ENCODE measurements around the gene TXN2.
"Not testable (repeated sequence)": the region's sequence is repeated elsewhere in the genome, so short reads cannot be mapped to it uniquely, and the experiment has no call there.

Gene TXN2, protein sequence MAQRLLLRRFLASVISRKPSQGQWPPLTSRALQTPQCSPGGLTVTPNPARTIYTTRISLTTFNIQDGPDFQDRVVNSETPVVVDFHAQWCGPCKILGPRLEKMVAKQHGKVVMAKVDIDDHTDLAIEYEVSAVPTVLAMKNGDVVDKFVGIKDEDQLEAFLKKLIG

DNA sequence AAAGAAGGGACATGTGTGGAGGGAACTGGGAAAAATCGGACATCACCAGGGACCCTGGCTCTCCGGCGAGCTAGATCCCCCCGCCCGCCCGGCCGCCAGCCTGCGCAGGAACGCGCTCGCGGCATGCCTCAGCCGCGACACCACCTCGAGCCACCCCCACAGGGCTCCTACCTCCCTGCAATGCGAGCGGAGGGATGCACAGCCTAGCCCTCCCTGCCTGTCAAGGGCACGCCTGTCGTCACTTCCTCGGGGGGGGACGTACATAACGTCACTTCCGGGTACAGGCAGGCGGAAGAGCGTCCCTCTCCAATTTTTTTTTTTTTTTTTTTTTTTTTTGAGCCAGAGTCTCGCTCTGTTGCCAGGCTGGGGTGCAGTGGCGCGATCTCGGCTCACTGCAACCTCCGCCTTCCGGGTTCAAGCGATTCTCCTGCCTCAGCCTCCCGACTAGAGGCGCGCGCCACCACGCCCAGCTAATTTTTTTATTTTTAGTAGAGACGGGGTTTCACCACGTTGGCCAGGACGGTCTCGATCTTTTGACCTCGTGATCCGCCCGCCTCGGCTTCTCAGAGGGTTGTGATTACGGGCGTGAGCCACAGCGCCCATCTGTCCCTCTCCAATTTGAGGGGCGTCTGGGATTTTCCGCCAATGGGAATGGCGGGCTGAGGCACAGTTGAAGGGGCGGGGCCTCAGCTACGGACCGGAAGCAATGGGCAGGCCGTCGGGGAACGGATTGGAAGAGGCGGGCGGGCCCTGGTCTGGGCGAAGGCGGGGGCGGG, at the start of gene TXN2:
Gene TXN2 (minus strand): TSS at position 248 of the 776 bp plus-strand sequence. CDS start 803 bp downstream, outside the sequence.
- peak; percentile 88 for DNase-seq

DNA sequence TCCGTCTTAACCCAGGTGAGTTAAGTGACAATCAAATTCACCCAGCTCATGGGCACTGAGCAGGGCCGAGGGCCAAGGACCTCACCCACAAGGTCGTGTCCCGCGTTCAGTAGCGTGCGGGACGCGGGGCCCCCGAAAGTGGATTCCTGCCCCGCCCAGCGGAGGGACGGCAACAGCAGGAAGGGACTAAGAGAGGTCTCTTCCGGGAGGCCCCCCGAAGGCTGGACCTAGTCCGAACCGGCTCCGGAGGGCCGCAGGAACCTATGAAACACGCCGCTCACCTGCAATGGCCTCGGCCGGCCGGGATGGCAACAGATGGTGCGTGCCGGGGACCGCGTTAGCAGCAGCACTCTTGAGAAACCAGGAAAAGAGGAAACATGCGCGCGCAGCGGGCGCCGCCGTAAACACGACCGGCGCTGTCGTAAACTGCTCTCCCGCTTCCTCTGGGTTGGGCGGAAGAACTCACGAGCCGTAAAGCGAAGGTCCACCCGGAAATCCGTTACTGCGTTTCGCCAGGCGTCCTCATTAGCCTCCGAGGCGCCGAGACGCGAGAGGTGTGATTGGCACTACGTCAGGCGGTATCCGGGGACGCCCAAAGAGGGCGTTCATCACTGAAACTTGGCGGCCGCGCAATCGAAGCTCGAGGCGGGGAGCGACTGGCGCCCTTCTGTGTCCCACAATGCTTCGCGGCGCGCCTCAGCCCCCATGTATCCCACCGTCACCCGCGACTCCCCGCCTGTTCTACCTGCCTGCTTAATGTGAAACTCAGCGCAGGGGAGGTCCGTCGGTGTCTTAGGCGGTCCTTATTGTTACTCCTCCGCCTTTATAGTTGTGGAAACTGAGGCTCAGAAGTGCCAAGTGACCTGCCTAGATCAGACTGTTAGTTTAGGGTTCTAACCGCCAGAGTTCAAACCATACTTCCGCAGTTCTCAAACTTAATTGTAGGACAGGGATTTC, 47.6 kb upstream of the TXN2 start, which contains the start of gene EIF3D:
Gene EIF3D (minus strand): TSS at position 372 of the 957 bp plus-strand sequence. CDS start 3,045 bp downstream, outside the sequence.
- peak; percentile 96 for DNase-seq

DNA sequence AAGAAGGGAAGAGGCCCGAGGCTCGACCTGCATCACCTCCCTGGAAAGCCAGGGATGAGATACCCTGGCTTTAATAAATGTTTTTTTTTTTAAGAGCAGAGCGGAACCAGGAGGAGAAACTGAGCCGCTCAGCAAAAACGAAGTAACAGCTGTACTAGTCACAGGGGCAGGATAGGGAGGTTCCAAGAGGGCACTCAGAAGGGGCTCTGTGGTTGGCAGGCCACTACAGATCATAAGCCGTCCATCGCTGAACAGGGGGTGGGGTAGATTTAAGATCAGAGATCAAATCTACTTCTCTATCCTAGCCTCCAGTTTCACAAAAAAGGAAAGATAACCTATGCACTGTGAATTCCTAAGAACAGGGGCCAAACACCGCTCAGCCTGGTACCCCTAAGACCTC, 46.9 kb upstream of the TXN2 start:
- no peak for DNase-seq

DNA sequence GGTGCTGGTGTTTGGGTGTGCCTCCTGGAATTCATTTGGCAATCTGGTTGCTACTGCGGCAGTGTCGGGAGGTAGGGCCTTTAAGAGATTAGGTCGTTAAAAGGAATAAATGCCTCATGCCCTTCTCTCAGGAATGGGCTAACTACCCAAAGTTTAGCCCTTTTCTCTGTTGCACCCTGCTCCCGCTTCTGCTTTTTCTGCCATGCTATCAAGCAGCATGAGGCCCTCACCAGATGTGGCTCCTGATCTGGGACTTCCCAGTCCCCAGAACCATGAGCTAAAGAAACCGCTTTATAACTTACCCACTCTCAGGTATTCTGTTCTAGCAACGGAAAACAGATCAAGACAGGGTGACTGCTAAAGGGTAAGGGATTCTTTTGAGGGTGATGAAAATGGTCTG, 41.2 kb upstream of the TXN2 start:
- DNase-seq = no peak

DNA sequence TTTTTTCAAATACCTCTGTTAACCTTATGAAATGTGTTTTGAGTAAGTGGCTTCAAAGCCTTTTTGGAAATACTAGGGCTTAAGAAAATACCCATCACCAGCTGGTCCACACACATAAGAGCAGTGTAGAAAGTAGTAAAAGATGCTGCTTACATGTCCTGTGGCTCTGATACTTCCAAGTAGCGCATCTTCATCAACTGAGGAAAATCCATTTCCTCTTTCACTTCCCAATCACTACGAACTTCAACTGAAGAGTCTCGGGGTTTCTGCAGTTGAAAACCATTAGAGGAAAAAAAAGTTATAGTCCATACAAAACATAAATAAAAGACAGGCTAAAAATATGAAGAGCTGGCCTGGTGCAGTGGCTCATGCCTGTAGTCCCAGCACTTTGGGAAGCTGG, 39.0 kb upstream of the TXN2 start:
- DNase-seq = no peak

DNA sequence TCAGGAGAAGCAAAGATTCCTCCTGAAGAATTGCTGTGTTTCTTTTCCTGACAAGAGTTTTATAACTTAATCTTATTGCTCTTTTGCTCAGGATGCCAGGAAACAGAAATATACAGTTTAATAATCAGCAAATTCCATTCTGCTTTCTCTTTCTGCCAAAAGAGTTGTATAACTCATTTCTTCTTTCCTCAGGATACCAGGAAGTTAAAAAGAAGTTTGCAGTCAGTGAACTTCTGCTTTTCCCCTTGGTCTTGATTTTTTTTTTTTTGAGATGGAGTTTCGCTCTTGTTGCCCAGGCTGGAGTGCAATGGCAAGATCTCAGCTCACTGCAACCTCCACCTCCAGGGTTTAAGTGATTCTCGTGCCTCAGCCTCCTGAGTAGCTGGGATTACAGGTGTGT, 38.5 kb upstream of the TXN2 start:
- not testable (repeated sequence) for DNase-seq

DNA sequence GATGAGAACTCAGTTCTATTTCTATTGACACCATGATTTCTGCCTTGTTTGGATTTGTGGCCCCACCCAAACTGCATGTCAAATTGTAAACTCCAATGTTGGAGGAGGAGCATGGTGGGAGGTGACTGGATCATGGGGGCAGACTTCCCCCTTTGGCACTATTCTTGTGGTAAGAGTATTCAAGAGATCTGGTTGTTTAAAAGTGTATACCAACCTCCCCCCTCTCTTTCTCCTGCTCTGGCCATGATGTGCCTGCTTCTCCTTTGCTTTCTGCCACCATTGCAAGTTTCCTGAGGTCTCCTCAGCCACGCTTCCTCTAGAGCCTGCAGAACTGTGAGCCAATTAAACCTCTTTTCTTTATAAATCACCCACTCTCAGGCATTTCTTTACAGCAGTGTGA, 33.3 kb upstream of the TXN2 start:
- DNase-seq = no peak

DNA sequence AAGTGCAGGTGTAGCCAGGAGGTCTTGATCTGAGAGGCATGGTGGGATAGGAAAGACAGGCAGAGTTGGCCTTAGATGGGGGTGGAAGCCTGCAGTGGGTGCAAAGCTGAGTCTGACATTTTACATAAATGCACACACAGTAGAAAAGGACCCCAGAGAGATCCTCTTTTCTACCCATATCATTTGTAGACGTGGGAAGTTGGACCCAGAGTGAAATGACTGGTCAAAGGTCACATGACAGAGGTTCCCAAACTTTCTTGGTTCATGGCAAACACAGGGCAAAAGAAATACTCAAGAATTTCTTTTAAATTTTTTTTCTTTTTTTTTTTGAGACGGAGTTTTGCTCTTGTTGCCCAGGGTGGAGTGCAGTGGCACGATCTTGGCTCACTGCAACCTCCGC, 31.6 kb upstream of the TXN2 start:
- DNase-seq = no peak

DNA sequence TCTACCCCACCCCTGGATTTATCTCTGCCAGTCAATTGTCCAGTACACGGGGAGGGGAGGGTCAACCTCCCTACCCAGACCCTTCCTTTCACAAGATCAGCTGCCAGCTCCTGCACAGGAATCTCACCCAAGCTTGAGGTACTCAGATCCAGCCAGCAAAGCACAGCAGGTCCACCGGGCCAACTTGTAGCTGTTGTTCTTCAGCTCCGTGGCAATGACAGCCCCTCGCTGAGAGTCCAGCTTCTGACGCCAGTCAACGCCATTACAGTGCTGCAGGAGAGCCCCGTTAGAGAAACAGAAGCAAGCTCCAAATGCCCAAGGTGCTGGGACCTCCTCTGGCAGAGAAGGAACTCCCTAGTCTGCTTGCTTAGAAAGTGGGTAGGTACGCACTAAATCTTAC, 30.9 kb upstream of the TXN2 start:
- DNase-seq = no peak

DNA sequence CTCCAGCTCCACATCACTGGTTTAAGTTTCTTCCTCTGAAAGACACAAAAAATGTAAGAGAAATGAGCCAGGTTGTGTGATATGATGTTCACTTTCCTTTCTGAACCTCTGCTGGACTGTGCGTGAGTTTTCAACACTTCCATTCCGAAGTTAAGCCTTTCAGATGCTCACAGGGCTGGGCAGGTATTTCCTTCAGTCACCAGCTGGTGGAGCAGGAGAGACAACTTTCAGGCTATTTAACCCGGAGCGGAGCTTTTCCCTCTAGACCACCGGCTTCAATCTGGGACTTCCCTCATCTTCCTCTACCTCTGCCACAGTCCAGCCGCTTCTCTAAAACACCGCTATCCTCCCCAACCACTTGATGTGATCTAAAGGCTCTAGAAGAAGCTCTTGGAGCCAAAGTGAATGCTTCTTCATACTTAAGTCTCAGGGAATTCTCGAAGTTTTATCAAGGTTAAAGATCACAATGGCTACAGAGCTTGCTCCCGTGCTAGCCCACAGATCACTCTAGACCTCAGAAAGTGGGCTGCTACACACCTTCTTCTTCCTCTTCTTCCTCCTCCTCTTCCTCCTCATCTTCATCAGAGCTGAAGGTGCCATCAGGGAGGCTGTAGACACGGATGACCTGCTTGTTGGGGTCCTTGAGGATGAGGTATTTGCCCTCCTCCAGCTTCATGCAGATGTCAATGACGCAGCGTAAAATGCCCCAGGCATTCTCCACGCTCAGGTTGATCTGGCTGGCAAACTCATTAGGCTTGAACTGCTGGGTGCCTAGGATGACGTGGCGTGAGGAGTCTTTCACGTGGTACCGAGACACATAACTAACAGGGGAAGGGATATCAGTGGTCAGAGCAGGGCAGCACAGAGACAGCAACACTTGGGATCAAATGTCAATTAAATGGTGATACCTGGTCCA, 29.8 kb upstream of the TXN2 start:
- peak; percentile 12 for DNase-seq

DNA sequence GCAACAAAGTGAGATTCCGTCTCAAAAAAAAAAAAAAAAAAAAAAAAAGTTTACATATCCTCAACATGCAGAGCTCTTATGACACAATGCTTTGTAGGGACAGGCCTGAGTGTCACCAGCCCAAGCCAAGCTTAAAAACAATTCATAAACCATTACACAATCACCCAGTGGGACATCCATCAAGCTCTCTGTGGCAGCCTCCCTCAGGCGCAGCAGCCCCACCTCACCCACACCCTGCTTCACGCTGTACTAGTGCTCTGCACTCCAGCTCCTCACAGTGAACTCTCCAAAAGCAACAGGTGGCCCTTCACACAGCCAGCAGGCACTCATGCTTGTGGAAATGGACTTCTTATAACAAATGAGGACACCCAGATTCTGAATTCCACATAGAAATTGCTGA, 28.9 kb upstream of the TXN2 start:
- no peak for DNase-seq

DNA sequence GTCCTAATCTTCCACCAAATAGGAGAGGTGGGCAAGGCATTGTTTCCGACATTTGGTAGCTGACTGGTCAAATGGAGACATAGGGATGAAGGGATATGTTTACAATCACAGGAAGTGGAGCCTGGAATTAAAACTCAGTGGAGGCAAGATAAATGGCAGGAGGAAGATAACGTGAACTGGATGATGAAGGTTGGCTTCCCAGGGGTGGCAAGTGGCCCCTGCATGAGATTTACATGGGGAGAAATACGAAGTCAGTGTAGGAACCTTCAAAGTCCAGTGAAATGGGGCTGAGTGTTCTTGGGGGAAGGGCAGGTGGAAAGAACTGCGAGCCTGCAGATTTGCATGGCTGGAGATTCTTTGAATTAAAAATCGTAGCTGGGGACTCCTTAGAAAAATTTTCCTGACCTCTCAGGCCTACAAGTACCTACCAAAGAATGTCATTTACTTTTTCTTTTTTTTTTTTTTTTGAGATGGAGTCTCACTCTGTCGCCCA, 26.1 kb upstream of the TXN2 start:
- no peak for DNase-seq

DNA sequence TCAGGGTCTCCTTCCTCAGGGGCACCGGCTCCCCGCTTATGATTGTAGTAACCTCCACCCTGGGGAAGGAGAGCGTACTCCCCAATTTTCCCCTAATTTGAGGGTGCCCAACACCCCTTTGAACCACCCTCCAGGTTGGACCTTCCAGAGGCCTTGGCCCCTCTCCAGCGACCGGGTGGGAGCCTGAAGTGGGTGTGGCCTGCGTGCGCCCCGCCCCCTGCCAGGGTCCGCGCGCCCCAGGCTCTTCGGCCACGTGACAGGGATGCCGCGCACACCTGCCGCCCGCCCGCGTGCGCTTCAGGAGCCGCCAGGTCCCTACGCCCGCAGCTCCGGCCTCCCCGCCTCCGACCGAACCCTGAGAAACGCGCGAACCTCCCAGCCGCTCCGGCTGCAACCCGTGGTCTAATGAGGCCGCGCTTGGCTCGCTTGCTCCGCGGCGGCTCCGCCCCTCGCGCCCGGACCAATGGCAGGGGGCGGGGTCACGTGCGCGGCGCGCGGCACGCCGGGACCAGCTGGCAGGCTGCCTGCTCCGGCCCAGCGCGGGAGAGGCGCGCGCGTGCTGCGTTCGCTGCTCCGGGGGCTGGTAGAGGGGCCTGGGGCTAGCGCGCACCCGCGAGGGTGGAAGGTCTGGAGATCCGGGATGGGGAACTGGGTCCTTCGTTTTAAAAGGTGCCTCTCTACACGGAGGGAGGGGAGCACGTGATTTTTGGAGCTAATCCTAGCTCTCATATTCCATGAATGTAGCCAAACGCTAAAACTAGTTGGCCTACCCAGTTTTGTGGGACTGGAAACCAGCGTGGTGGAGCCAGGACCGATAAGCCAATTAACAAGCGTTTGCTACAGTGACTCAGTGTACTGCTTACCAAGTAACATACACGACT, 25.4 kb upstream of the TXN2 start, which contains the start of gene FOXRED2:
Gene FOXRED2 (minus strand): TSS at position 404 of the 881 bp plus-strand sequence. CDS start 618 bp downstream, outside the sequence.
- peak; percentile 8 for DNase-seq

DNA sequence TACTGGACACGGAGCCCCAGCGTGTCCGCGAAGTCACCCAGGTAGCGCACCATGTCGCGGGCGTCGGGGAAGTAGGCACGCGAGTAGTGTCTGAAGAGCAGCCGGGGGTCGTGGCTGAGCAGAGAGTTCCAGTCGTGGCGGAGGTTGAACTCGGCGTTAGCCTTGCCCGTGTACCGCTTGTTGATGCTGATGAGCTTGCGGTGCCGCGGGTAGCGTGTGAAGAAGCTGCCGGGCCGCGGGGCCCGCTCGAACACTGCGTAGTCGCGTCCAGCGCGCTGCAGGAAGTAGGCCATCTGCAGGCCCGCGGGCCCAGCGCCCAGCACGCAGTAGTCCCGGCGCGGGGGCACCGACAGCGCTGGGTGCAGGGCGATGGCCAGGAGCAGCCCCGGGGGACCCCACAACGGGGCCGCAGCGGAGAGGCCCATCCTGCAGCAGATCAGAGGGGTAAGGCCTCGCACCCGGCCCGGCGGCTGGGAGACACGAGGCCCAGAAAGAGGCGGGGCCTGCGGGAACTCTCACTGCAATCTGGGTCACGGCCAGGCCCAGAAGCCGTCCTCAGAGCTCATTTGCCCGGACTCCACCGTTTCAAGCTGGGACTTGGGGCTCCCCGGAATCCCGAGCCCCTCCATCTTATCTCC, 24.7 kb upstream of the TXN2 start:
- DNase-seq = no peak

DNA sequence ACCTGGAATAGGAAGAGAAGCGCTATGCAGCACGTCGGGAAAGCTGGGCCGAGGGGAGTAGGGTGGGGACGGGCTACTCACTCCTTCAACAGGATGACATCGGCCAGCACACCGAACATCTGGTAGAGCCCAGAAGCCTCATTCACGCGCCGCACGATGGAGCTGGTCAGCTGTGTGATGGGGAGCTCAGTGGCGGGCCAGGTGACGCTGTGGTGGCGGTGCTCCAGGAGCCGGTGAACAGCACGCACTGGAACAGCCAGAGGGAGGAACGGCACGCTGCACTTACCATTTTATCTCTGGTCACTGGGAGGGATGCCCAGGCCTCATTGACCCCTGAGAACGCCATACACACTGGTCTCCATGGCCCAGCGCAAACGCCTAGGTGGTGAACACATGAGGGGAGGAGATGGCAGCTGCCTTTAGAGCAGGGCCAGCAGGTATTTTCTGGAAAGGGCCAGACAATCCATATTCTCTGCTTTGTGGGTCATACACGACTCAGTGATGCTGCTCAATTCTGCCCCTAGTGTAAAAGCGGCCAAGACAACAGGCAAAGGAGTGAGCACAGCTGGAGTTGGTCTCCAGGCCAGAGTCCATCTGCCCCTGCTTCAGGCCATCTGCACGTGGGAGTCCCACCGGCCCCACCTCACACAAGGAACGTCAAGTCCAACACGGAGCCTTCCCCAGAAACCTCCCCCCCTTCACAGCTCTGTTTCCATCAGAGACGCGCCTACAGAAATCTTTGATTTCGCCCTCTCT, 16.6 kb upstream of the TXN2 start:
- DNase-seq = no peak

DNA sequence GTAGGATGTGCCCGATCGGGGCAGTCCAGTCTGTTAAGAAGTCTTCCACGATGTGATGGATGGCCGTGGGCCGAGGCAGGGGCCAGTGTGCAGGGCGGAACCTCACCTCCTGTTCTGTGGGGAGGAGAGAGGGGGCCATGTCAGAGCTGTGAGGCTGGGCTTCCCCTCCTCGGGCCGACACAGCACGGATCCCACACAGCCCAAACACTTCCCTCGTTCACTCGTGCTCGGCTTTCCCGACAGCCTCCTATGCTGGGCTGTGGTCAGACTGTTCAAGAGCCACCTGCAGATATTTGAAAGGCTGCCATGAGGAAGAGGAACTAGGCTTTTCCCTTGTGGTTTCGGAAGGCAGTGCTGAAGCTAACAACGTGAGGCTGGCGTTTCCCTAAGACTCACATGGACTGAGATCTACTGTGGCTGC, 12.3 kb upstream of the TXN2 start:
- DNase-seq = no peak

DNA sequence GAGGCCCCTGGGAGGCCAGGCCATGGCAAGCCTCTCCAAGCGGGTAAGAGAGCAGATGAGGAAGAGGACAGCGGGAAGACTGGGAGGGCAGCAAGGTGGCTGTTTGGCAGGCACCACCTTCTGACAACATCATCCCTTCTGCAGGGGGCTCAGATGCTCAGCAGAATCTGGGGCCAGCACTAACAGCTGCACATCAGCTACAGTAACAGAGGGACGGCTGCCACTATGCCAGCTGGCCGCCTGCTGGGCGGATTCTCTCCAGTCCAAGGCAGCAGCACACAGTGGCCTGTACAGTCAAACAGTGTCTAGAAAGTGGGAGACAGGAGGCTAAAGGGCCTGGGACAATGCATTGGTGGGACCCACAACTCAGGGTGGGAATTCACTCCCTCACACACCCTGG, 10.7 kb upstream of the TXN2 start:
- no peak for DNase-seq

DNA sequence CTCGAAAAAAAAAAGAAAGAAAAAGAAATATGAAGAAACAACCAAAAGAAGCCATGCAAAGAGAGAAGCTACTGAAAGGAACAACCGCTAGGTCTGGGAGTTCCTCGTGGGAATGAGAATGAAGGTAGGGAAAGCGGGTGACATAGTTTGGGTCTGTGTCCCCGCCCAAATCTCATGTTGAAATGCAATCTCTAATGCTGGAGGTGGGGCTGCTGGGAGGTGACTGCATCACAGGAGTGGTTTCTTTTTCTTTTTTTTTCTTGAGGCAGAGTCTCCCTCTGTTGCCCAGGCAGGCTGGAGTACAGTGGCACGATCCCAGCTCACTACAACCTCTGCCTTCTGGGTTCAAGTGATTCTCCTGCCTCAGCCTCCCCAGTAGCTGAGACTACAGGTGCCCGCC, 9.7 kb upstream of the TXN2 start:
- no peak for DNase-seq

DNA sequence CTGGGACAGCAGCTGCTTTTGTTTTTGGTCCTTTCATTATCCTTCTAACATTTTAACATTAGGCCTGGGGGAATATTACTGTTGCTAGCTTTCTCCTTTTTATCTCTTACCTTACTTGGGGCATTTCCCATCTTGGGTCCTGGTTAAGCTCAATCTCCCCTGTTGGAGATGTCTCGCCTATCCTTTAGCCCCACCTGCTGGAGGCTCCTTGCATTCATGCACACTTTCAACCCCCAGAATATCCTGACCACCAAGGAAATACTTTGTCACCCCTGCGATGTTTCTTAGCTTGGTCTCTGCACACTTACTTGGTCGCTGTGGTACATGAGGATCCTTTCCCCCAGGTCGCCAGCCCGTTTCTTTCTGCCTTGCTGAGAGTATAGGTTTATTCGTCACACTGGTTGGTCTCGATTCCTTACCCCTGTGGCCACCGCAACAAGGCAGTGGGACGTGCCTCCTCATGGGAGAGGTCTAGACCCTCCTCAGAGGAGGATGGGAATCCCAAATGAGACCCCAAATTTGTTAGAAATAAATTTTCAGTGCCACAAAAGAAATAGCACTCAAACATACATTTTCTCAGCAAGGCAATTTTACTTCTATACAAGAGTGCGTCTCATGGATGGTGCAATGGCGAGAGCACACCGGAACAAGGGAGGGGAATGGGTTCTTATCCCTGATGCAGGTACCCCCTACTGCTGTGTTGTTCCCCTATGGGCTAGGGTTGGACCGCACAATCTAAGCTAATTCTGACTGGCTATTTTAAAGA, 5.4 kb upstream of the TXN2 start:
- no peak for DNase-seq
